ENCODE data around the gene ATP8B3. TPM values are rescaled to one million over a fixed set of nuclear protein-coding genes. Genes with fewer than 3 reads are reported as not detected.
A peak's percentile ranks its signal among the peaks of the same experiment; 100 is the strongest.

ATP8B3 gene
- total and polyA plus RNA-seq, 9 of the 15 experiments (the other 6 are each of a cell fraction or from before 2014, with no cell fraction given), result 1.2 to 12.3 (median 3.8) TPM

DNA sequence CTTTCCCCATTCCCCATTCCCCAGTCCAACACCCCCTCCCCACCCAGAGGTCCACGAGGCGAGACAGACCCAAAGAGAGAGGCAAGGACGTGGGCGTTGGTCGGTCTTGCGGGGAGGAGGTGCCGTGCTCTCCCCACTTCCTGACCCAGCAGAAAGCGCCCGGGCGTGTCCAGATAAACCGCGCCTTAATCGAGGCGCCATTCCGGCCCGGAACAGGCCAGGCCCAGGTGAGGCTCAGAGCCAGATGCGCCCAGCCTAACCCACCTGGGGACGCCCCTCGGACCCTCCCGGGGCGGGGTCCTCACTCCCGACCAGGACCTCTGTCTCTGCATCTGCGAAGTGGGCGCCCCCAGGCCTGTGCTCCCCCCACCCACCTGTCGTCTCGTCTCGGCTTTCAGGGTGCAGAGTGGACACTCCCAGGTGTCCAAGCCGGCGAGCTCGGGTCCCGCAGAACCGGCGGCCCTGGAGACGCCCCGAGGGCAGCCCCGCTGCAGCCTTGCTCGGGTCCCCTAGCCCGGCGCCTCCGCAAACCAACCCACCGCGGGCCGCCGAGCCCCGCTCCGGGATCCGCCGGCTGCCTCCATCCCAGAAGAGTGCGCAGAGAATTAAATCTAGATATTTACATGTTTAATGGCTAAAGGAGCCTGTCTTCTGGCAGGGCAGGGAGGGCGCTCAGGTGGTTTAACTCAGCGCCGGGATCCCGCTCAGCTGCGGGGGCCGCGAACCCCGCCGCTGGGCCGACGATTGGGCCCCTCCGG, 63.8 kb downstream of the ATP8B3 start (continued):
- TF ChIP-seq BRCA1 (IDR thresholded peaks at IDR 0.05) (no peak), BRCA1 (CRISPR knock-in tag; IDR thresholded peaks at IDR 0.05) (no peak), ZNF324 (CRISPR knock-in tag; IDR thresholded peaks at IDR 0.05) (no peak), TAF7 (tag; IDR thresholded peaks at IDR 0.05) (peak; percentile 23), ZKSCAN8 (CRISPR knock-in tag; IDR thresholded peaks at IDR 0.05) (no peak), MYC (IDR thresholded peaks at IDR 0.05; ENCODE audit: low read depth, low read length) (peak; percentile 57), MYC (CRISPR knock-in tag; IDR thresholded peaks at IDR 0.05; ENCODE audit: borderline replicate concordance, low read depth) (no peak), EWSR1 (IDR thresholded peaks at IDR 0.05; ENCODE audit: borderline replicate concordance, low read depth, partially characterized antibody) (no peak), HLTF (IDR thresholded peaks at IDR 0.05) (0 out of 2 replicates have a peak, but pooled peaks have one; percentile 31), RB1 (IDR thresholded peaks at IDR 0.05; ENCODE audit: low read depth) (0 out of 2 replicates have a peak, but pooled peaks have one; percentile 21), HDAC1 (IDR thresholded peaks at IDR 0.05) (peak in 1 of 2 experiments; percentile 63; a peak in 1 of 4 replicates), EGR1 (conservative IDR thresholded peaks at IDR 0.05) (peak; percentile 92), ZNF175 (CRISPR knock-in tag; IDR thresholded peaks at IDR 0.05; ENCODE audit: low read depth) (peak; percentile 12; the same call in 1 of the 2 replicates), KDM4B (IDR thresholded peaks at IDR 0.05; ENCODE audit: borderline replicate concordance in 2 of 2, low read depth in 1 of 2) (0 out of 4 replicates have a peak, but pooled peaks of 1 of the 2 experiments have one; percentile 14), TGIF2 (CRISPR knock-in tag; IDR thresholded peaks at IDR 0.05) (0 out of 2 replicates have a peak, but pooled peaks have one; percentile 45), MEIS2 (IDR thresholded peaks at IDR 0.05; ENCODE audit: partially characterized antibody) (no peak), FOXK1 (CRISPR knock-in tag; IDR thresholded peaks at IDR 0.05; ENCODE audit: borderline replicate concordance) (no peak), CREM (IDR thresholded peaks at IDR 0.05; ENCODE audit: low read depth) (peak; percentile 70), POLR2G (IDR thresholded peaks at IDR 0.05; ENCODE audit: low read depth, low read length) (peak; percentile 92)
- TF ChIP-seq, protein P1, sequence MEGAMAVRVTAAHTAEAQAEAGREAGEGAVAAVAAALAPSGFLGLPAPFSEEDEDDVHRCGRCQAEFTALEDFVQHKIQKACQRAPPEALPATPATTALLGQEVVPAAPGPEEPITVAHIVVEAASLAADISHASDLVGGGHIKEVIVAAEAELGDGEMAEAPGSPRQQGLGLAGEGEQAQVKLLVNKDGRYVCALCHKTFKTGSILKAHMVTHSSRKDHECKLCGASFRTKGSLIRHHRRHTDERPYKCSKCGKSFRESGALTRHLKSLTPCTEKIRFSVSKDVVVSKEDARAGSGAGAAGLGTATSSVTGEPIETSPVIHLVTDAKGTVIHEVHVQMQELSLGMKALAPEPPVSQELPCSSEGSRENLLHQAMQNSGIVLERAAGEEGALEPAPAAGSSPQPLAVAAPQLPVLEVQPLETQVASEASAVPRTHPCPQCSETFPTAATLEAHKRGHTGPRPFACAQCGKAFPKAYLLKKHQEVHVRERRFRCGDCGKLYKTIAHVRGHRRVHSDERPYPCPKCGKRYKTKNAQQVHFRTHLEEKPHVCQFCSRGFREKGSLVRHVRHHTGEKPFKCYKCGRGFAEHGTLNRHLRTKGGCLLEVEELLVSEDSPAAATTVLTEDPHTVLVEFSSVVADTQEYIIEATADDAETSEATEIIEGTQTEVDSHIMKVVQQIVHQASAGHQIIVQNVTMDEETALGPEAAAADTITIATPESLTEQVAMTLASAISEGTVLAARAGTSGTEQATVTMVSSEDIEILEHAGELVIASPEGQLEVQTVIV (CRISPR knock-in tag; IDR thresholded peaks at IDR 0.05; ENCODE audit: borderline replicate concordance), result no peak
- TF ChIP-seq, protein P2, sequence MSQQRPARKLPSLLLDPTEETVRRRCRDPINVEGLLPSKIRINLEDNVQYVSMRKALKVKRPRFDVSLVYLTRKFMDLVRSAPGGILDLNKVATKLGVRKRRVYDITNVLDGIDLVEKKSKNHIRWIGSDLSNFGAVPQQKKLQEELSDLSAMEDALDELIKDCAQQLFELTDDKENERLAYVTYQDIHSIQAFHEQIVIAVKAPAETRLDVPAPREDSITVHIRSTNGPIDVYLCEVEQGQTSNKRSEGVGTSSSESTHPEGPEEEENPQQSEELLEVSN (IDR thresholded peaks at IDR 0.05; ENCODE audit: borderline replicate concordance in 1 of 2, extremely low read depth in 1 of 2, insufficient read depth in 1 of 2, insufficient read length in 1 of 2, low read depth in 1 of 2, low read length in 1 of 2, poor library complexity in 1 of 2, severe bottlenecking in 1 of 2), result peak; percentile 78 to 83
- TF ChIP-seq, protein P3, sequence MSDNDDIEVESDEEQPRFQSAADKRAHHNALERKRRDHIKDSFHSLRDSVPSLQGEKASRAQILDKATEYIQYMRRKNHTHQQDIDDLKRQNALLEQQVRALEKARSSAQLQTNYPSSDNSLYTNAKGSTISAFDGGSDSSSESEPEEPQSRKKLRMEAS (CRISPR knock-in tag; IDR thresholded peaks at IDR 0.05), result peak; percentile 63
- TF ChIP-seq, protein P4, sequence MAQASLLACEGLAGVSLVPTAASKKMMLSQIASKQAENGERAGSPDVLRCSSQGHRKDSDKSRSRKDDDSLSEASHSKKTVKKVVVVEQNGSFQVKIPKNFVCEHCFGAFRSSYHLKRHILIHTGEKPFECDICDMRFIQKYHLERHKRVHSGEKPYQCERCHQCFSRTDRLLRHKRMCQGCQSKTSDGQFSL (CRISPR knock-in tag; IDR thresholded peaks at IDR 0.05), result peak; percentile 80
- TF ChIP-seq, protein P4 (tag; IDR thresholded peaks at IDR 0.05), result no peak
